Measurements from ENCODE around the gene ACAD10.

The ACAD10 gene

GRCh38 chr12:111749391-111749790, 63.5 kb downstream of the ACAD10 start:
- no peak for TF ChIP-seq CTCF (IDR thresholded peaks at IDR 0.05; ENCODE audit: control insufficient read depth, extremely low read depth, insufficient read depth)
- H3K4me3 ChIP-seq (ENCODE audit: low read depth, low read length), result no peak overlapping the region
- no peak for DNase-seq (ENCODE audit: low read depth)

GRCh38 chr12:111753144-111753881, 67.5 kb downstream of the ACAD10 start:
- no peak overlapping the region for H3K4me3 ChIP-seq (ENCODE audit: low read depth, low read length)
- no peak for DNase-seq (ENCODE audit: low read depth)
- peak; percentile 92 for TF ChIP-seq CTCF (IDR thresholded peaks at IDR 0.05; ENCODE audit: control insufficient read depth, extremely low read depth, insufficient read depth)

GRCh38 chr12:111754671-111755070, 68.8 kb downstream of the ACAD10 start:
- no peak overlapping the region for H3K4me3 ChIP-seq (ENCODE audit: low read depth, low read length)
- no peak for TF ChIP-seq CTCF (IDR thresholded peaks at IDR 0.05; ENCODE audit: control insufficient read depth, extremely low read depth, insufficient read depth)
- DNase-seq (ENCODE audit: low read depth), result no peak

GRCh38 chr12:111756196-111756595, 70.3 kb downstream of the ACAD10 start:
- DNase-seq (ENCODE audit: low read depth), result no peak
- no peak for TF ChIP-seq CTCF (IDR thresholded peaks at IDR 0.05; ENCODE audit: control insufficient read depth, extremely low read depth, insufficient read depth)
- H3K4me3 ChIP-seq (ENCODE audit: low read depth, low read length), result no peak overlapping the region

GRCh38 chr12:111756681-111757080, 70.8 kb downstream of the ACAD10 start:
- no peak for TF ChIP-seq CTCF (IDR thresholded peaks at IDR 0.05; ENCODE audit: control insufficient read depth, extremely low read depth, insufficient read depth)
- DNase-seq (ENCODE audit: low read depth), result no peak
- no peak overlapping the region for H3K4me3 ChIP-seq (ENCODE audit: low read depth, low read length)

- no peak overlapping the region for H3K4me3 ChIP-seq (ENCODE audit: low read depth, low read length)
- TF ChIP-seq CTCF (IDR thresholded peaks at IDR 0.05; ENCODE audit: control insufficient read depth, extremely low read depth, insufficient read depth), result no peak
- no peak for DNase-seq (ENCODE audit: low read depth)
Measured at GRCh38 chr12:111757361-111758119, 71.7 kb downstream of the ACAD10 start.
